Neural cell (in vitro differentiated cells): Measurements from ENCODE around the gene SH3GLB2.

ENCODE experiments used
- EZH2 ChIP-seq: fragments of 200-600, 300-800 bp; shearing (Covaris generic), sonication (generic); IDR thresholded peaks from 2 replicates; pipeline ENCODE4 v1.6.1; 2014; ENCODE audit warnings: antibody characterized with exemption, low read length, borderline replicate concordance, mild to moderate bottlenecking; ENCODE audit not compliant: insufficient read depth, poor library complexity, severe bottlenecking
- MXI1 ChIP-seq: fragments of 450-650 bp; conservative IDR thresholded peaks from 2 replicates; pipeline ENCODE4 v1.6.1; 2014; ENCODE audit warnings: antibody characterized with exemption, mild to moderate bottlenecking; ENCODE audit not compliant: poor library complexity, severe bottlenecking
- POLR2AphosphoS5 ChIP-seq: IDR thresholded peaks from 2 replicates; pipeline ENCODE4 v1.6.1; 2012
- RAD21 ChIP-seq: fragments of 450-650 bp; conservative IDR thresholded peaks from 2 replicates; pipeline ENCODE4 v1.6.1; 2014; ENCODE audit warnings: antibody characterized with exemption, mild to moderate bottlenecking, moderate library complexity
- REST ChIP-seq: IDR thresholded peaks from 2 replicates; pipeline ENCODE4 v1.6.1; 2012; ENCODE audit warnings: borderline replicate concordance
- SMC3 ChIP-seq: fragments of 450-650 bp; conservative IDR thresholded peaks from 2 replicates; pipeline ENCODE4 v1.6.1; 2014; ENCODE audit warnings: antibody characterized with exemption, mild to moderate bottlenecking, moderate library complexity; ENCODE audit not compliant: poor library complexity
- TAF1 ChIP-seq: IDR thresholded peaks from 2 replicates; pipeline ENCODE4 v1.6.1; 2012; ENCODE audit warnings: low read depth
- TF ChIP-seq, protein P1 (sequence below): fragments of 450-650 bp; IDR thresholded peaks from 2 replicates; pipeline ENCODE4 v1.5.1; 2014; ENCODE audit warnings: antibody characterized with exemption, mild to moderate bottlenecking, moderate library complexity; ENCODE audit not compliant: poor library complexity, severe bottlenecking

DNA sequence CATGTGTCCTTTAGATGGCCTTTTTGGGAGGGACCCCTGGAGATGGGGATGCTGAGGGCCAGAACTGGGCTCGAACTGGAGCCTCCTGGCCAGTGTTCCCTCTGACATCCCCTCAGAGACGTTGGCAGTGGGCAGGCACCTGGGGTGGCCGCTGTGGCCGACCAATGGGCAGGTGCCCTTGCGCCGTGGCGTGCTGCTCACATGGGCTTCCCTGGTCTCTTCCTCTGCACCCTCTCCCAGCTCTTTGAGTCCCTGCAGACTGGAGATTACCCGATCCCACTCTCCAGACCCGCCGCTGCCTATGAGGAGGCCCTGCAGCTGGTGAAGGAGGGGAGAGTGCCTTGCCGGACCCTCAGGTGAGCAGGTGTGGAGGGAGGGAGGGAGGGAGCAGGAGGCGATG lies 32.9 kb upstream of the SH3GLB2 start:
- TF ChIP-seq, protein P1, sequence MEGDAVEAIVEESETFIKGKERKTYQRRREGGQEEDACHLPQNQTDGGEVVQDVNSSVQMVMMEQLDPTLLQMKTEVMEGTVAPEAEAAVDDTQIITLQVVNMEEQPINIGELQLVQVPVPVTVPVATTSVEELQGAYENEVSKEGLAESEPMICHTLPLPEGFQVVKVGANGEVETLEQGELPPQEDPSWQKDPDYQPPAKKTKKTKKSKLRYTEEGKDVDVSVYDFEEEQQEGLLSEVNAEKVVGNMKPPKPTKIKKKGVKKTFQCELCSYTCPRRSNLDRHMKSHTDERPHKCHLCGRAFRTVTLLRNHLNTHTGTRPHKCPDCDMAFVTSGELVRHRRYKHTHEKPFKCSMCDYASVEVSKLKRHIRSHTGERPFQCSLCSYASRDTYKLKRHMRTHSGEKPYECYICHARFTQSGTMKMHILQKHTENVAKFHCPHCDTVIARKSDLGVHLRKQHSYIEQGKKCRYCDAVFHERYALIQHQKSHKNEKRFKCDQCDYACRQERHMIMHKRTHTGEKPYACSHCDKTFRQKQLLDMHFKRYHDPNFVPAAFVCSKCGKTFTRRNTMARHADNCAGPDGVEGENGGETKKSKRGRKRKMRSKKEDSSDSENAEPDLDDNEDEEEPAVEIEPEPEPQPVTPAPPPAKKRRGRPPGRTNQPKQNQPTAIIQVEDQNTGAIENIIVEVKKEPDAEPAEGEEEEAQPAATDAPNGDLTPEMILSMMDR: no peak
- no peak for TF ChIP-seq EZH2
- TF ChIP-seq REST: no peak
- no peak for TF ChIP-seq MXI1
- no peak for TF ChIP-seq POLR2AphosphoS5
- no peak for TF ChIP-seq RAD21
- no peak for TF ChIP-seq TAF1
- no peak for TF ChIP-seq SMC3
